Inferior parietal cortex (tissue), 1 donor: Measurements from ENCODE around the gene SLC16A12.

Experiments
- DNase-seq: peaks from one replicate; pipeline ENCODE4 v3.0.0-alpha.2; 2016; ENCODE audit errors: extremely low spot score

Gene SLC16A12

GRCh38 chr10:89513206-89513605 lies 22.2 kb downstream of the SLC16A12 start:
- no peak for DNase-seq

- no peak for DNase-seq
Measured at GRCh38 chr10:89505640-89506275, 29.6 kb downstream of the SLC16A12 start.

- DNase-seq: no peak
Measured at GRCh38 chr10:89504691-89505090, 30.7 kb downstream of the SLC16A12 start.

- no peak for DNase-seq
Measured at GRCh38 chr10:89503652-89504370, 31.6 kb downstream of the SLC16A12 start.

GRCh38 chr10:89503151-89503550 lies 32.2 kb downstream of the SLC16A12 start:
- DNase-seq: no peak

GRCh38 chr10:89502549-89502948 lies 32.8 kb downstream of the SLC16A12 start:
- DNase-seq: no peak

GRCh38 chr10:89494575-89494974 lies 40.8 kb downstream of the SLC16A12 start:
- no peak for DNase-seq

GRCh38 chr10:89494068-89494467 lies 41.3 kb downstream of the SLC16A12 start:
- no peak for DNase-seq

- DNase-seq: no peak
Measured at GRCh38 chr10:89491932-89492331, 43.5 kb downstream of the SLC16A12 start.

- no peak for DNase-seq
Measured at GRCh38 chr10:89490596-89491335, 44.6 kb downstream of the SLC16A12 start.

- no peak for DNase-seq
Measured at GRCh38 chr10:89482256-89482655, 53.1 kb downstream of the SLC16A12 start.

- no peak for DNase-seq
Measured at GRCh38 chr10:89481662-89482061, 53.7 kb downstream of the SLC16A12 start.

- no peak for DNase-seq
Measured at GRCh38 chr10:89479771-89480446, 55.5 kb downstream of the SLC16A12 start.

- DNase-seq: no peak
Measured at GRCh38 chr10:89478739-89479654, 56.4 kb downstream of the SLC16A12 start.

GRCh38 chr10:89478085-89478738 lies 57.2 kb downstream of the SLC16A12 start:
- DNase-seq: no peak

- DNase-seq: no peak
Measured at GRCh38 chr10:89476150-89476549, 59.2 kb downstream of the SLC16A12 start.

- no peak for DNase-seq
Measured at GRCh38 chr10:89475591-89475998, 59.8 kb downstream of the SLC16A12 start.

- no peak for DNase-seq
Measured at GRCh38 chr10:89475125-89475524, 60.3 kb downstream of the SLC16A12 start.

GRCh38 chr10:89474452-89474851 lies 60.9 kb downstream of the SLC16A12 start:
- DNase-seq: no peak

GRCh38 chr10:89471110-89471809 lies 64.1 kb downstream of the SLC16A12 start:
- DNase-seq: no peak
